ENCODE results near the gene RPL37.
"Not testable (repeated sequence)": the region's sequence is repeated elsewhere in the genome, so short reads cannot be mapped to it uniquely, and the experiment has no call there.

GRCh38 chr5:40794877-40795276 lies 40.1 kb downstream of the RPL37 start:
- not testable (repeated sequence) for TF ChIP-seq CTCF (IDR thresholded peaks at IDR 0.05); TEAD4 (IDR thresholded peaks at IDR 0.05; ENCODE audit: borderline replicate concordance, insufficient read depth); REST (IDR thresholded peaks at IDR 0.05; ENCODE audit: low read depth, low read length)

All from SK-N-SH (cell line).